Measurements from ENCODE around the gene NGEF.

NGEF gene

GRCh38 chr2:233010569-233011267 is 2.3 kb downstream of the NGEF start:
- TF ChIP-seq SIN3A (IDR thresholded peaks at IDR 0.05; ENCODE audit: borderline replicate concordance, insufficient read depth, low read length) (no peak), REST (IDR thresholded peaks at IDR 0.05; ENCODE audit: insufficient read depth in 1 of 2, low read depth in 2 of 2, low read length in 2 of 2) (no peak), FOXP2 (optimal IDR thresholded peaks at IDR 0.05; ENCODE audit: borderline replicate concordance, extremely low read depth, extremely low read length, insufficient read depth) (no peak), POLR2AphosphoS5 (IDR thresholded peaks at IDR 0.05; ENCODE audit: low read depth, low read length) (no peak), TAF1 (IDR thresholded peaks at IDR 0.05; ENCODE audit: borderline replicate concordance, insufficient read depth, low read length) (no peak)

- TF ChIP-seq REST (IDR thresholded peaks at IDR 0.05; ENCODE audit: insufficient read depth in 1 of 2, low read depth in 2 of 2, low read length in 2 of 2) (no peak), TAF1 (IDR thresholded peaks at IDR 0.05; ENCODE audit: borderline replicate concordance, insufficient read depth, low read length) (no peak), SIN3A (IDR thresholded peaks at IDR 0.05; ENCODE audit: borderline replicate concordance, insufficient read depth, low read length) (no peak), POLR2AphosphoS5 (IDR thresholded peaks at IDR 0.05; ENCODE audit: low read depth, low read length) (no peak), FOXP2 (optimal IDR thresholded peaks at IDR 0.05; ENCODE audit: borderline replicate concordance, extremely low read depth, extremely low read length, insufficient read depth) (no peak)
These were observed 3.4 kb downstream of the NGEF start for GRCh38 chr2:233009661-233010060.

- TF ChIP-seq TAF1 (IDR thresholded peaks at IDR 0.05; ENCODE audit: borderline replicate concordance, insufficient read depth, low read length) = no peak
- TF ChIP-seq SIN3A (IDR thresholded peaks at IDR 0.05; ENCODE audit: borderline replicate concordance, insufficient read depth, low read length) = no peak
- TF ChIP-seq POLR2AphosphoS5 (IDR thresholded peaks at IDR 0.05; ENCODE audit: low read depth, low read length) = no peak
- TF ChIP-seq FOXP2 (optimal IDR thresholded peaks at IDR 0.05; ENCODE audit: borderline replicate concordance, extremely low read depth, extremely low read length, insufficient read depth) = no peak
- TF ChIP-seq REST (IDR thresholded peaks at IDR 0.05; ENCODE audit: insufficient read depth in 1 of 2, low read depth in 2 of 2, low read length in 2 of 2) = no peak
These were observed 5.3 kb downstream of the NGEF start for GRCh38 chr2:233007739-233008138.

- TF ChIP-seq FOXP2 (optimal IDR thresholded peaks at IDR 0.05; ENCODE audit: borderline replicate concordance, extremely low read depth, extremely low read length, insufficient read depth) = no peak
These were observed 5.8 kb downstream of the NGEF start for GRCh38 chr2:233007270-233007669.

- no peak for TF ChIP-seq POLR2AphosphoS5 (IDR thresholded peaks at IDR 0.05; ENCODE audit: low read depth, low read length)
- TF ChIP-seq FOXP2 (optimal IDR thresholded peaks at IDR 0.05; ENCODE audit: borderline replicate concordance, extremely low read depth, extremely low read length, insufficient read depth) = no peak
- TF ChIP-seq REST (IDR thresholded peaks at IDR 0.05; ENCODE audit: insufficient read depth in 1 of 2, low read depth in 2 of 2, low read length in 2 of 2) = no peak
- TF ChIP-seq TAF1 (IDR thresholded peaks at IDR 0.05; ENCODE audit: borderline replicate concordance, insufficient read depth, low read length) = no peak
- no peak for TF ChIP-seq SIN3A (IDR thresholded peaks at IDR 0.05; ENCODE audit: borderline replicate concordance, insufficient read depth, low read length)
These were observed 6.4 kb downstream of the NGEF start for GRCh38 chr2:233006648-233007047.
